AG04449 (cell line): ENCODE results near the gene FAM120C.

Experiments
- CTCF ChIA-PET: fragments of 350-600 bp; formaldehyde crosslinking; extraction: SDS; loops from one replicate; lab custom pipeline; 2021; ENCODE audit warnings: antibody characterized with exemption; lab: Yijun Ruan, JAX
- POLR2A ChIA-PET: fragments of 400-600, 350-600 bp; formaldehyde crosslinking; extraction: SDS; loops from one replicate; lab custom pipeline; 2020; ENCODE audit warnings: antibody characterized with exemption, inconsistent platforms; lab: Yijun Ruan, JAX
- DNase-seq: peaks from one replicate; pipeline ENCODE4 v3.0.0-alpha.2; 2010; ENCODE audit warnings: low read depth, low spot score
- H3K4me3 ChIP-seq: 2 replicates; pipeline ENCODE4 v1.5.1; 2011; ENCODE audit warnings: low read depth, mild to moderate bottlenecking, control low read depth, low read length
- CTCF ChIP-seq: IDR thresholded peaks from one replicate; pipeline ENCODE4 v1.5.1; 2011; ENCODE audit warnings: mild to moderate bottlenecking, moderate library complexity, low read length, control low read depth, inconsistent platforms; ENCODE audit not compliant: insufficient read depth; ENCODE audit errors: missing control alignments

The FAM120C gene

GRCh38 chrX:54043056-54043455 lies 140.0 kb downstream of the FAM120C start:
- H3K4me3 ChIP-seq: peak overlapping the region; percentile 69
- ChIA-PET CTCF (interaction anchor here (0.7 to 1.5 kb wide), 7 partner anchors 11 to 397 kb away, joined by 3 to 4 read pairs (median 3); no protein-coding TSS in a partner anchor), POLR2A (interaction anchor here (1.1 to 1.2 kb wide), 2 partner anchors 34 to 140 kb away, joined by 3 to 5 read pairs; partner anchors contain the start of gene FAM120C)
- TF ChIP-seq CTCF: no peak
- DNase-seq: no peak

- ChIA-PET CTCF (interaction anchor here (0.7 to 1.5 kb wide), 8 partner anchors 10 to 397 kb away, joined by 3 to 4 read pairs (median 3); no protein-coding TSS in a partner anchor), POLR2A (interaction anchor here (1.1 to 1.2 kb wide), 2 partner anchors 35 to 140 kb away, joined by 3 to 5 read pairs; partner anchors contain the start of gene FAM120C)
- DNase-seq: no peak
- peak; percentile 45 for TF ChIP-seq CTCF
- peak overlapping the region; percentile 69 for H3K4me3 ChIP-seq
Measured at GRCh38 chrX:54042609-54043021, 140.4 kb downstream of the FAM120C start.

GRCh38 chrX:54030329-54030728 lies 152.7 kb downstream of the FAM120C start:
- ChIA-PET POLR2A (no interaction called here), CTCF (interaction anchor here (1.2 to 1.6 kb wide), 2 partner anchors 11 to 13 kb away, joined by 3 to 4 read pairs; no protein-coding TSS in a partner anchor)
- DNase-seq: no peak
- no peak for TF ChIP-seq CTCF
- no peak overlapping the region for H3K4me3 ChIP-seq

- no peak for DNase-seq
- ChIA-PET POLR2A (interaction anchor here (0.6 kb wide), 1 partner anchor 10 kb away, joined by 3 read pairs; no protein-coding TSS in a partner anchor), CTCF (interaction anchor here (1.2 to 1.6 kb wide), 2 partner anchors 12 to 14 kb away, joined by 3 to 4 read pairs; no protein-coding TSS in a partner anchor)
- H3K4me3 ChIP-seq: no peak overlapping the region
- no peak for TF ChIP-seq CTCF
Measured at GRCh38 chrX:54029529-54030143, 153.4 kb downstream of the FAM120C start.

DNA sequence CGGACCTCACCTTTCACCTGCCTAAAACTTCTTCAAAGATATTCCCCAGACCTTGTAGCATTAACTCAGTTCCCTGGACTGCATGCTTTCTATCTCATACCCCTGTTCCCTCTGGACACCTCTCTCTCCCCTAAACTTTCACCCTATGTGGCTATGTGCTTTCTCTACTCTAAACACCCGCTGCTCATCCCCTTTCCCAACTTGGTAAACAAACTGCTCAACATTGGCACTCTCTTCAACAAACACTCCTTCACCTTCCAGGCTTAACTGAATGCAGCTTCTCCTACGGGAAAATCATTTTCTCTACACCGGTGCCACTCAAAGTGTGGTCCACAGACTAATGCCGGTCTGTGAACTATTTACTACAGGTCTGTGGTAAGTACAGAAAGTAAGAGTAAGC lies 158.7 kb downstream of the FAM120C start:
- POLR2A ChIA-PET: no interaction called here
- CTCF ChIA-PET: no interaction called here
- DNase-seq: no peak
- no peak for TF ChIP-seq CTCF
- no peak overlapping the region for H3K4me3 ChIP-seq
